ENCODE data around the gene LAMA3.
"Not testable (repeated sequence)": the region's sequence is repeated elsewhere in the genome, so short reads cannot be mapped to it uniquely, and the experiment has no call there.

The LAMA3 gene

GRCh38 chr18:23710068-23710527 is 20.8 kb downstream of the LAMA3 start:
- DNase-seq (ENCODE audit: low spot score), result no peak
- TF ChIP-seq CTCF (IDR thresholded peaks at IDR 0.05; ENCODE audit: extremely low read depth, missing control alignments), result no peak

DNA sequence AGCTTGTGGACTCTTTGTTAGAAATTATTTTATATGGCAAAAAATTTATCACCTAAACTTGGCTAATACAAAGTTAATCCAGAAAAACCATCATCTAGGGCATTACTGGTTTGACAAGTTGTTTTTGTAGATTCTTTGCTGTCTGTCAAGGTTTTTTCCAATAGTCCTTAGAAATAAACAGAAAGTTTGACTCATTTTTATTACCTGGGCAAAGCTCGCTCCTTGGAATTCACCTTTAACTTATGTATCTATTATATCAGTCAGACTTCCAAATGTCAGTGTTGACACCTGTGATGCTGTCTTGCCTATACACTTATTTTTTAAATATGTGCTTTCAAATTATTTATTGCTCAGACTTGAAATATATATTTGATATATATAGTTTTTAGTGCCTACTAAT is 21.7 kb downstream of the LAMA3 start:
- no peak for DNase-seq (ENCODE audit: low spot score)
- TF ChIP-seq CTCF (IDR thresholded peaks at IDR 0.05; ENCODE audit: extremely low read depth, missing control alignments), result no peak

- DNase-seq (ENCODE audit: low spot score), result no peak
- no peak for TF ChIP-seq CTCF (IDR thresholded peaks at IDR 0.05; ENCODE audit: extremely low read depth, missing control alignments)
Measured at GRCh38 chr18:23711426-23711825, 22.2 kb downstream of the LAMA3 start.

- no peak for DNase-seq (ENCODE audit: low spot score)
- no peak for TF ChIP-seq CTCF (IDR thresholded peaks at IDR 0.05; ENCODE audit: extremely low read depth, missing control alignments)
Measured at GRCh38 chr18:23712445-23712844, 23.2 kb downstream of the LAMA3 start.

GRCh38 chr18:23714576-23714975 is 25.3 kb downstream of the LAMA3 start:
- TF ChIP-seq CTCF (IDR thresholded peaks at IDR 0.05; ENCODE audit: extremely low read depth, missing control alignments), result no peak
- DNase-seq (ENCODE audit: low spot score), result no peak

DNA sequence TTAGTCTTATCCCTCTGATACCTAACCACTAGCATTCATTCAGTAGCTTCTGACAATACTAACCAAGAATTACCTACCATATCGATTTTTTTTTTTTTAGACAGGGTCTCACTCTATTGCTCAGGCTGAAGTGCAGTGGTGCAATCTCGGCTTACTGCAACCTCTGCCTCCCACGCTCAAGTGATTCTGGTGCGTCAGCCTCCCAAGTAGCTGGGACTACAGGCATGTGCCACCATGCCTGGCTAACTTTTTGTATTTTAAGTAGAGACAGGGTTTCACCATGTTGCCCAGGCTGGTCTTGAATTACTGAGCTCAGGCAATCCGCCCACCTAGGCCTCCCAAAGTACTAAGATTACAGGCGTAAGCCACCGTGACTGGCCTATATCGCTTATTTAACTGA is 26.8 kb downstream of the LAMA3 start:
- DNase-seq (ENCODE audit: low spot score), result not testable (repeated sequence)

- no peak for DNase-seq (ENCODE audit: low spot score)
- TF ChIP-seq CTCF (IDR thresholded peaks at IDR 0.05; ENCODE audit: extremely low read depth, missing control alignments), result no peak
Measured at GRCh38 chr18:23716516-23716915, 27.3 kb downstream of the LAMA3 start.

DNA sequence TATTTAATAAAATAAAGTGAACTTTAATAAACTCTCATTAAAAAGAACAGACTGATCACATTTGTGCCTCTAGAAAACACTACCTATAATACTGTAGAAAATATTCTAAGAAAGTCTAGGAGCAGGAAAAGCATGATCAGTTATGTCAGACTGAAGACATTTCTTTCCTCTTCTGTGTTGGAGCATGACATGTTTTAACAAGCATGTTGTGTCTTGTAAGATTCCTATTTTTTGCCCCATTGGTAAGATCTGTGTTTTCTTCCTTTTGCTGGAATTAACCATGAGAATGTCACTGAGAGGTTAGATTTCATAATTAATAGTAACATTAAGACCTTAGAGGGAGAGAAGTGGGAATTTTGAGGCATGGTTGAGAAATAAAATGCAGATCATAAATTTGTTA is 27.7 kb downstream of the LAMA3 start:
- no peak for DNase-seq (ENCODE audit: low spot score)
- TF ChIP-seq CTCF (IDR thresholded peaks at IDR 0.05; ENCODE audit: extremely low read depth, missing control alignments), result no peak
